SU-DHL-6 (cell line): Measurements from ENCODE around the gene HYAL1.

ENCODE experiments used
- H2AFZ ChIP-seq: fragments of 200-600 bp; sonication (generic); 2 replicates; pipeline ENCODE4 v1.6.1; 2014; ENCODE audit warnings: low read depth, mild to moderate bottlenecking, moderate library complexity, mixed read lengths, antibody characterized with exemption, low read length; ENCODE audit not compliant: severe bottlenecking
- H3F3A ChIP-seq: fragments of 200-600 bp; shearing (Covaris generic); 2 replicates; pipeline ENCODE4 v1.6.0; 2016; ENCODE audit warnings: antibody characterized with exemption, mild to moderate bottlenecking; ENCODE audit not compliant: insufficient read depth
- H3K27ac ChIP-seq: fragments of 200-600 bp; sonication (generic); 2 replicates; pipeline ENCODE4 v1.5.1; 2016; ENCODE audit warnings: low read depth, mild to moderate bottlenecking, low read length, moderate library complexity, mixed read lengths
- H3K27me3 ChIP-seq: fragments of 200-600 bp; sonication (generic), shearing (Covaris generic); 2 replicates; pipeline ENCODE4 v1.6.0; 2014; ENCODE audit warnings: mild to moderate bottlenecking, low read length
- H3K36me3 ChIP-seq: fragments of 200-600 bp; sonication (generic); 2 replicates; pipeline ENCODE4 v1.6.1; 2014; ENCODE audit warnings: mild to moderate bottlenecking, low read length, mixed read lengths
- H3K4me2 ChIP-seq: fragments of 300-600, 200-600 bp; shearing (Covaris generic), sonication (generic); 2 replicates; pipeline ENCODE4 v1.6.0; 2014; ENCODE audit warnings: low read length, low read depth, mild to moderate bottlenecking; ENCODE audit not compliant: poor library complexity, severe bottlenecking
- H3K4me3 ChIP-seq: fragments of 200-600 bp; sonication (generic); 2 replicates; pipeline ENCODE4 v1.5.1; 2014; ENCODE audit warnings: antibody characterized with exemption, low read length, mild to moderate bottlenecking, mixed read lengths; ENCODE audit not compliant: insufficient read depth, poor library complexity, severe bottlenecking
- H3K79me2 ChIP-seq: fragments of 200-600 bp; sonication (generic); 2 replicates; pipeline ENCODE4 v1.6.1; 2014; ENCODE audit warnings: mild to moderate bottlenecking, low read length, moderate library complexity; ENCODE audit not compliant: insufficient read depth
- H3K9ac ChIP-seq: fragments of 200-600 bp; sonication (generic); 2 replicates; pipeline ENCODE4 v1.7.0; 2014; ENCODE audit warnings: mild to moderate bottlenecking, low read length
- H3K9me2 ChIP-seq: fragments of 200-600 bp; sonication (generic); replicated peaks from 2 replicates; pipeline ENCODE4 v1.6.1; 2014; ENCODE audit warnings: low read length; ENCODE audit not compliant: insufficient read depth
- H3K9me3 ChIP-seq: fragments of 200-600 bp; sonication (generic); 2 replicates; pipeline ENCODE4 v1.6.1; 2014; ENCODE audit warnings: low read length, mixed read lengths; ENCODE audit not compliant: insufficient read depth
- H4K20me1 ChIP-seq: fragments of 200-600 bp; sonication (generic); 2 replicates; pipeline ENCODE4 v1.6.1; 2014; ENCODE audit warnings: low read depth, mild to moderate bottlenecking, antibody characterized with exemption, low read length, moderate library complexity, mixed read lengths
- CTCF ChIP-seq: fragments of 200-600 bp; sonication (generic); IDR thresholded peaks from one replicate; pipeline ENCODE4 v1.5.1; 2017; ENCODE audit warnings: antibody characterized with exemption, mild to moderate bottlenecking, low read length, moderate library complexity; ENCODE audit not compliant: insufficient read depth, poor library complexity, severe bottlenecking
- EZH2phosphoT487 ChIP-seq: fragments of 200-600 bp; sonication (generic), shearing (Covaris generic); conservative IDR thresholded peaks from 2 replicates; pipeline ENCODE4 v1.6.1; 2018; ENCODE audit warnings: mild to moderate bottlenecking, antibody characterized with exemption, low read length, moderate library complexity, mixed read lengths

Gene HYAL1

GRCh38 chr3:50260027-50260941 is 43.1 kb downstream of the HYAL1 start:
- H3K27ac ChIP-seq = no peak overlapping the region
- no peak overlapping the region for H2AFZ ChIP-seq
- 0 out of 2 replicates have a peak, but pooled peaks cover 3% of the 10 kb centered on the region for H3K36me3 ChIP-seq
- no peaks in the 10 kb centered on the region for H3K27me3 ChIP-seq
- peak overlapping the region; percentile 48 for H3K4me3 ChIP-seq
- no peaks in the 10 kb centered on the region for H3K79me2 ChIP-seq
- no peaks in the 10 kb centered on the region for H3K9me2 ChIP-seq
- H3F3A ChIP-seq = no peaks in the 10 kb centered on the region
- peak overlapping the region; percentile 52 for H3K4me2 ChIP-seq
- H3K9ac ChIP-seq = peak overlapping the region; percentile 50
- TF ChIP-seq EZH2phosphoT487 (no peak), CTCF (peak; percentile 94)
- H3K9me3 ChIP-seq = no peaks in the 10 kb centered on the region
- H4K20me1 ChIP-seq = no peaks in the 10 kb centered on the region

GRCh38 chr3:50259432-50260026 is 43.8 kb downstream of the HYAL1 start:
- Histone ChIP-seq H3K27me3 (no peaks in the 10 kb centered on the region), H3K9ac (0 out of 2 replicates have a peak overlapping the region, but pooled peaks have one; percentile 50), H3K9me3 (no peaks in the 10 kb centered on the region), H3K27ac (no peak overlapping the region), H3K4me3 (peak overlapping the region; percentile 48), H3K79me2 (no peaks in the 10 kb centered on the region), H3K36me3 (0 out of 2 replicates have a peak, but pooled peaks cover 3% of the 10 kb centered on the region), H2AFZ (no peak overlapping the region), H3K4me2 (peak overlapping the region; percentile 52), H4K20me1 (no peaks in the 10 kb centered on the region), H3F3A (no peaks in the 10 kb centered on the region), H3K9me2 (no peaks in the 10 kb centered on the region)
- TF ChIP-seq EZH2phosphoT487 = no peak
- TF ChIP-seq CTCF = no peak

GRCh38 chr3:50258979-50259378 is 44.4 kb downstream of the HYAL1 start:
- Histone ChIP-seq H3F3A (no peaks in the 10 kb centered on the region), H3K9me2 (no peaks in the 10 kb centered on the region), H3K4me2 (no peak overlapping the region), H3K9ac (no peak overlapping the region), H2AFZ (no peak overlapping the region), H3K27ac (no peak overlapping the region), H3K27me3 (no peaks in the 10 kb centered on the region), H3K79me2 (no peaks in the 10 kb centered on the region), H3K36me3 (0 out of 2 replicates have a peak, but pooled peaks cover 3% of the 10 kb centered on the region), H3K9me3 (no peaks in the 10 kb centered on the region), H4K20me1 (no peaks in the 10 kb centered on the region), H3K4me3 (no peak overlapping the region)
- TF ChIP-seq CTCF = no peak
- TF ChIP-seq EZH2phosphoT487 = no peak
